ENCODE data around the gene MOCOS. TPM values are rescaled to one million over a fixed set of nuclear protein-coding genes. Genes with fewer than 3 reads are reported as not detected.

The MOCOS gene
- total and polyA plus RNA-seq, 2 donors (not counting 1 experiment from before 2014, with no cell fraction given): 0.01 to 0.05 TPM

DNA sequence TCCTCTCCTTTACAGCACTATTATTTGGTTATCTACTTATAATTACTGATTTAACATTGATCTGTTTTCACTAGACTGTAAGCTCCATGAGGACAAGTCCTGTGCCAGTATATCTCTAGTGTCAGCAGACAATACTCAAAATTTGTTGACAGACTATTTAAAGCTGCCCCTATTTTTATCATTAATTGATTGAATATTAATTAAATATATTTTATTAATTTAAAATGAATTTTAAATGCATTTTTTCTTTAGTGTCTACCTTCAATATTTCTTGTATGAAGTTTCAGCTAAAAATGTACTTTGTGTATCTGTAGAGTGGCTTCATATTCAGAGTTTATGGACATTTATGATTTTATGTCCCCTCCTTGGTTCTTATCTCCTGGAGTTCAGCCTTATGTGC is 83.9 kb downstream of the MOCOS start:
- TF ChIP-seq, protein P1, sequence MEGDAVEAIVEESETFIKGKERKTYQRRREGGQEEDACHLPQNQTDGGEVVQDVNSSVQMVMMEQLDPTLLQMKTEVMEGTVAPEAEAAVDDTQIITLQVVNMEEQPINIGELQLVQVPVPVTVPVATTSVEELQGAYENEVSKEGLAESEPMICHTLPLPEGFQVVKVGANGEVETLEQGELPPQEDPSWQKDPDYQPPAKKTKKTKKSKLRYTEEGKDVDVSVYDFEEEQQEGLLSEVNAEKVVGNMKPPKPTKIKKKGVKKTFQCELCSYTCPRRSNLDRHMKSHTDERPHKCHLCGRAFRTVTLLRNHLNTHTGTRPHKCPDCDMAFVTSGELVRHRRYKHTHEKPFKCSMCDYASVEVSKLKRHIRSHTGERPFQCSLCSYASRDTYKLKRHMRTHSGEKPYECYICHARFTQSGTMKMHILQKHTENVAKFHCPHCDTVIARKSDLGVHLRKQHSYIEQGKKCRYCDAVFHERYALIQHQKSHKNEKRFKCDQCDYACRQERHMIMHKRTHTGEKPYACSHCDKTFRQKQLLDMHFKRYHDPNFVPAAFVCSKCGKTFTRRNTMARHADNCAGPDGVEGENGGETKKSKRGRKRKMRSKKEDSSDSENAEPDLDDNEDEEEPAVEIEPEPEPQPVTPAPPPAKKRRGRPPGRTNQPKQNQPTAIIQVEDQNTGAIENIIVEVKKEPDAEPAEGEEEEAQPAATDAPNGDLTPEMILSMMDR (IDR thresholded peaks at IDR 0.05): no peak
- TF ChIP-seq EZH2 (IDR thresholded peaks at IDR 0.05; ENCODE audit: borderline replicate concordance, insufficient read depth, low read depth, low read length, poor library complexity, severe bottlenecking): no peak
- ATAC-seq (ENCODE audit: low read depth) (no peak), DNase-seq (no peak)
- intact Hi-C loops (cut with micrococcal nuclease): no loop called here
- no peak overlapping the region for H3K4me2 ChIP-seq (replicated peaks; ENCODE audit: low read depth, low read length, poor library complexity, severe bottlenecking)
- peaks cover 45% of the 10 kb centered on the region for H3K27me3 Mint-ChIP-seq
- H3K9me3 ChIP-seq (ENCODE audit: control extremely low read depth in 1 of 3, control insufficient read depth in 2 of 3, insufficient read depth in 1 of 3, low read length in 2 of 3): no peaks in the 10 kb centered on the region
- peaks cover 0 to 12% (median 4%) of the 10 kb centered on the region in 4 experiments for H3K27me3 ChIP-seq (replicated peaks in 1 of 4; ENCODE audit: control extremely low read depth in 1 of 4, control insufficient read depth in 3 of 4, insufficient read depth in 4 of 4, low read length in 3 of 4)
- no peaks in the 10 kb centered on the region for H3K4me1 ChIP-seq (ENCODE audit: control insufficient read depth in 2 of 2, insufficient read depth in 2 of 2, low read length in 2 of 2)
- no peaks in the 10 kb centered on the region for H3K9me3 Mint-ChIP-seq (ENCODE audit: insufficient read depth)
- no peaks in the 10 kb centered on the region for H4K20me1 ChIP-seq (ENCODE audit: control insufficient read depth, insufficient read depth, low read length, poor library complexity, severe bottlenecking)
- no peak overlapping the region for H2AFZ ChIP-seq (ENCODE audit: insufficient read depth, low read depth, low read length, poor library complexity, severe bottlenecking)
- H3K79me2 ChIP-seq (ENCODE audit: control insufficient read depth, insufficient read depth, low read length): no peaks in the 10 kb centered on the region
- no peak overlapping the region for H3K27ac Mint-ChIP-seq
- CTCF ChIA-PET: interaction anchor here (0.9 kb wide), 1 partner anchor 13 kb away, joined by 5 read pairs; no protein-coding TSS in a partner anchor
- H3K4me3 ChIP-seq (ENCODE audit: control extremely low read depth in 1 of 5, extremely low read depth in 1 of 5, insufficient read depth in 1 of 5, low read depth in 2 of 5, low read length in 4 of 5): no peak overlapping the region
- POLR2A ChIA-PET: no interaction called here
- no peak overlapping the region for H3K27ac ChIP-seq (ENCODE audit: low read length in 2 of 2)
- no peaks in the 10 kb centered on the region for H3K36me3 ChIP-seq (replicated peaks in 1 of 2; ENCODE audit: control extremely low read depth in 1 of 2, control insufficient read depth in 1 of 2, extremely low read depth in 1 of 2, insufficient read depth in 2 of 2, low read length in 1 of 2)
- no peaks in the 10 kb centered on the region for H3K4me1 Mint-ChIP-seq
- no peak overlapping the region for H3K4me3 Mint-ChIP-seq
- no peak overlapping the region for H3K9ac ChIP-seq (ENCODE audit: low read length)

DNA sequence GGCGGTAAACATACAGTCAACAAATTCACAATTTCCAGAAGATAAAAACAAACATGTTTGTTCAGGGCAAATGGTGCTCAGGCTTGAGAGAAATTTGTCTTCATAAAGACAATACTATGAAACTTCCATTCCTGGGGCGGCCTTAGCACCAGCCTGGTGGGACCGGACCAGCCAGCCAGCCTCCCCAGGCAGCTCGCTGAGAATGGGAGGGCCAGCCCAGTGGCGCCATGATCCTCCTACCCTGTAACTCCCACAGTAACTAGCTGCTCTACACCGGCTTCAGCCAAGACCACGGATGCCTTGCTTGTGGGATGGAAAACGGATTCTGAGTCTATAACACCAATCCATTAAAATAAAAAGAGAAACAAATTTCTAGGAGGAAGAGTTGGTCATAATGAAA is 86.0 kb downstream of the MOCOS start:
- Histone ChIP-seq H3K27ac (ENCODE audit: low read length in 2 of 2) (no peak overlapping the region), H4K20me1 (ENCODE audit: control insufficient read depth, insufficient read depth, low read length, poor library complexity, severe bottlenecking) (no peaks in the 10 kb centered on the region), H3K4me1 (ENCODE audit: control insufficient read depth in 2 of 2, insufficient read depth in 2 of 2, low read length in 2 of 2) (no peaks in the 10 kb centered on the region), H3K79me2 (ENCODE audit: control insufficient read depth, insufficient read depth, low read length) (no peaks in the 10 kb centered on the region), H3K4me3 (ENCODE audit: control extremely low read depth in 1 of 5, extremely low read depth in 1 of 5, insufficient read depth in 1 of 5, low read depth in 2 of 5, low read length in 4 of 5) (no peak overlapping the region), H3K36me3 (replicated peaks in 1 of 2; ENCODE audit: control extremely low read depth in 1 of 2, control insufficient read depth in 1 of 2, extremely low read depth in 1 of 2, insufficient read depth in 2 of 2, low read length in 1 of 2) (no peaks in the 10 kb centered on the region), H3K4me2 (replicated peaks; ENCODE audit: low read depth, low read length, poor library complexity, severe bottlenecking) (no peak overlapping the region), H3K27me3 (replicated peaks in 1 of 4; ENCODE audit: control extremely low read depth in 1 of 4, control insufficient read depth in 3 of 4, insufficient read depth in 4 of 4, low read length in 3 of 4) (peaks cover 0 to 12% (median 8%) of the 10 kb centered on the region in 4 experiments), H3K9ac (ENCODE audit: low read length) (no peak overlapping the region), H3K9me3 (ENCODE audit: control extremely low read depth in 1 of 3, control insufficient read depth in 2 of 3, insufficient read depth in 1 of 3, low read length in 2 of 3) (no peaks in the 10 kb centered on the region), H2AFZ (ENCODE audit: insufficient read depth, low read depth, low read length, poor library complexity, severe bottlenecking) (no peak overlapping the region)
- no peak for DNase-seq
- intact Hi-C loops (cut with micrococcal nuclease): no loop called here
- Mint-ChIP-seq H3K27ac (no peak overlapping the region), H3K27me3 (peaks cover 50% of the 10 kb centered on the region), H3K9me3 (ENCODE audit: insufficient read depth) (no peaks in the 10 kb centered on the region), H3K4me1 (no peaks in the 10 kb centered on the region), H3K4me3 (no peak overlapping the region)
- 95% methylated on average over 3 of the region's 8 CpGs for WGBS (ENCODE audit: insufficient coverage)
- ChIA-PET CTCF (interaction anchor here (2.5 kb wide), 1 partner anchor 11 kb away, joined by 14 read pairs; no protein-coding TSS in a partner anchor), POLR2A (no interaction called here)
- ATAC-seq (ENCODE audit: low read depth): no peak
- TF ChIP-seq, protein P1 (IDR thresholded peaks at IDR 0.05): no peak
- no peak for TF ChIP-seq EZH2 (IDR thresholded peaks at IDR 0.05; ENCODE audit: borderline replicate concordance, insufficient read depth, low read depth, low read length, poor library complexity, severe bottlenecking)
